ENCODE results near the gene CARD10.

Gene CARD10

DNA sequence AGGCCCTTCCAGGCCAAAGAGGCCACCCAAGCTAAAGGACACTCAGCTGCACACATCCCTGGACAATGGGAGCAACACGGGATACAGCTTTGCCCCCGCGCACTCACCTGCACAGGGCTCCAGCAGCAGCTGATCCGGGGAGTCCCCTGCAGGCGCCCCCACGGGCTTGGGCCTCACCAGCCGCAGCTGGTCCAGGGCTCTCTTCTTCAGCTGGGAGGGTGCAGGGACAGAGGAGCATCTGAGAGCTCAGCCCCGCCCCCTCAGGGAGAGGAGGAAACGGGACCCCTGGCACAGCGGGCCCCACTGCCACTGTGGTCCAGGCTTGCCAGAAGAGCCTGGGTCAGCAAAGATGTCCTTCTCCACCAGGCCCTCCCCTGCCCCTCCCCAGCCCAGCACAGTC is 25.2 kb downstream of the CARD10 start:
- no peaks in the 10 kb centered on the region for H3K9me3 ChIP-seq (ENCODE audit: insufficient read depth, low read length)
- DNase-seq (ENCODE audit: low read depth, low spot score): no peak
- no peak overlapping the region for H3K9ac ChIP-seq (ENCODE audit: insufficient read length, low read depth)
- no peaks in the 10 kb centered on the region for H3K27me3 ChIP-seq (ENCODE audit: insufficient read depth, insufficient read length)
- H3K4me3 ChIP-seq (ENCODE audit: insufficient read length, low read depth): no peak overlapping the region
- H3K36me3 ChIP-seq (ENCODE audit: insufficient read depth, insufficient read length, low read length): peaks cover 34% of the 10 kb centered on the region
- peaks cover 10% of the 10 kb centered on the region for H3K4me1 ChIP-seq (ENCODE audit: insufficient read depth, insufficient read length)
- TF ChIP-seq YY1 (IDR thresholded peaks at IDR 0.05; ENCODE audit: insufficient read depth, insufficient read length) (no peak), SUZ12 (IDR thresholded peaks at IDR 0.05; ENCODE audit: extremely low read depth, insufficient read depth, insufficient read length) (no peak), ZNF274 (IDR thresholded peaks at IDR 0.05; ENCODE audit: low read depth, low read length) (no peak)

DNA sequence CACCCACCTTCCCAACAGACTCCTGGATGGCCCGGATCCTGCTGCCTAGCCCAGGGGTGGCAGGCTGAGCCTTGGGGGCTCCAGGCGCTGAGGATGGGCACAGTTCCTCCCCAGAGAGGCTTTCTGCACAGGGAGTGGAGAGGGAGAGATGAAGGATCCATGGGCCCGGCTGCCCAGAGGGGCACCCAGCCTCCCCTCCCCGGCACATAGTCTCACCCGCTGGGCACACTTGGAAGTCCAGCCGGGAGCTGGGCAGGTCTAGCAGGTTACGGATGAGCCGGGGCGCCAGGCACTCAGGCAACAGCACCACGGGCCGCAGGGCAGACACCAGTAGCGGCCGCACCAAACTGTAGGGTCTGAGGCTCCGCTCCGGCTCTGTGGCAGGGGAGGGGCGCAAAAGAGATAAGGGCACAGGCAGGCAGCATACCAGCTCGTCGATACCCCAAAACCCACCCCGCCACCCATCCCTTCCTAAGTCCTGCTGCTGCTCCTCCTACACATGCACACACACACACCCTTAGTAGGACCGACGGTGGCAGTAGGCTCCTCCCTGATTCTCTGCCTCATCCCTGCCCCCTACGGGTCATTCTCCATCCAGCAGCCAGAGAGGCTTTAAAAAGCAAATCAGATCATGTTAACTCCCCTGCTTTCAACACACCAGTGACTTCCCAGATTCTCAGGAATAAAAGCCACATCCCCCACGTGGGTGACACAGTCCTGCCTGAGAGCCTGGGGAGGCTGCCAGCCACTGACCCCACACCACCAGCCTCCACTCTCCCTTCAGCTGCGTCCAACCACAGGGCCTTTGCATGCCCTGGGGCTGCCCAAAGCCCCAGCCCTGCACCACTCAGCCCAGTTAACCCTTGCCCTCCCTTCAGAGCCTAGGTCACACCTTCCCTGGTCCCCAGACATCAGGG is 26.5 kb downstream of the CARD10 start:
- H3K36me3 ChIP-seq (ENCODE audit: insufficient read depth, insufficient read length, low read length): peaks cover 34% of the 10 kb centered on the region
- no peaks in the 10 kb centered on the region for H3K27me3 ChIP-seq (ENCODE audit: insufficient read depth, insufficient read length)
- DNase-seq (ENCODE audit: low read depth, low spot score): no peak
- H3K4me3 ChIP-seq (ENCODE audit: insufficient read length, low read depth): no peak overlapping the region
- peak overlapping the region; percentile 16 for H3K9ac ChIP-seq (ENCODE audit: insufficient read length, low read depth)
- H3K9me3 ChIP-seq (ENCODE audit: insufficient read depth, low read length): no peaks in the 10 kb centered on the region
- H3K4me1 ChIP-seq (ENCODE audit: insufficient read depth, insufficient read length): peaks cover 17% of the 10 kb centered on the region
- TF ChIP-seq SUZ12 (IDR thresholded peaks at IDR 0.05; ENCODE audit: extremely low read depth, insufficient read depth, insufficient read length): no peak
- TF ChIP-seq ZNF274 (IDR thresholded peaks at IDR 0.05; ENCODE audit: low read depth, low read length): no peak
- no peak for TF ChIP-seq YY1 (IDR thresholded peaks at IDR 0.05; ENCODE audit: insufficient read depth, insufficient read length)

DNA sequence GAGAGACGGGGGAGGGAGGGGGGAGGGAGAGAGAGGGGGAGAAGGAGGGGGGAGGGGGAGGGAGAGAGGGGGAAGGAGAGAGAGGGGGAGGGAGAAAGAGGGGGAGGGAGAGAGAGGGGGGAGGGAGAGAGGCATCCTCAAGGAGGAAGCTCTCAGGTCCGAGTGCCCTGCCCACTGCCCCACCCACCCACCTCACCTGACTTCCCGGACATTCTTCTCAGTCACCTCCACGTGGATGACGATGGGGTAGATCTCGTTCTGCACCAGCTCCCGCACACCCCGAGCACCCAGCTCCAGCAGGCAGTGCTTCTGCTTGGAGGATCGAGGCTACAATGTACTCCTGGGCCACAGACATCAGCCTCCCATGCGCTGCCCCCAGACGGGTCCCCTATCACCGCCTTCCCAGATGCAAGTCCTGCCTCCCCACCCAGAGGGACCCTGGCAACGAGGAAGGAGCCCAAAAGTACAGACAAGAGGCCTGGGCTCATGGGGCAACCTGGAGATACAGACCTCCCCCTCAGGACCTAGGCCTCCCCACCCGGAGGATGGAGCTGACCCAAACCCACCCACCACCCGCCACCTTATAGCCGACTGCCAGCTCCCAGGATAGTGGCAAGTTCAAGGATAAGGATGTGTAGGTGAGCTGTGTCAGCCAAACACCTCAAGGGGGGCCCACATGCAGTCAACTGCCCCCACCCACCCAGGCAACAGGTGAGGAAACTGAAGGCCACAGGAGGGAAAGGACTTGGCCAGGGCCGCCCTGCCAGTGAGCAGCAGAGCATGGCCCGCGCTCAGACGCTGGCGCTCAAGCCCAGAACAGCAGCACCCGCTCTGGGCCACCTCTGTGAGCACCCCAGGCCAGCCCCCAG is 27.4 kb downstream of the CARD10 start:
- TF ChIP-seq SUZ12 (IDR thresholded peaks at IDR 0.05; ENCODE audit: extremely low read depth, insufficient read depth, insufficient read length): no peak
- no peak for TF ChIP-seq ZNF274 (IDR thresholded peaks at IDR 0.05; ENCODE audit: low read depth, low read length)
- TF ChIP-seq YY1 (IDR thresholded peaks at IDR 0.05; ENCODE audit: insufficient read depth, insufficient read length): no peak
- Histone ChIP-seq H3K27me3 (ENCODE audit: insufficient read depth, insufficient read length) (no peaks in the 10 kb centered on the region), H3K9ac (ENCODE audit: insufficient read length, low read depth) (no peak overlapping the region)

DNA sequence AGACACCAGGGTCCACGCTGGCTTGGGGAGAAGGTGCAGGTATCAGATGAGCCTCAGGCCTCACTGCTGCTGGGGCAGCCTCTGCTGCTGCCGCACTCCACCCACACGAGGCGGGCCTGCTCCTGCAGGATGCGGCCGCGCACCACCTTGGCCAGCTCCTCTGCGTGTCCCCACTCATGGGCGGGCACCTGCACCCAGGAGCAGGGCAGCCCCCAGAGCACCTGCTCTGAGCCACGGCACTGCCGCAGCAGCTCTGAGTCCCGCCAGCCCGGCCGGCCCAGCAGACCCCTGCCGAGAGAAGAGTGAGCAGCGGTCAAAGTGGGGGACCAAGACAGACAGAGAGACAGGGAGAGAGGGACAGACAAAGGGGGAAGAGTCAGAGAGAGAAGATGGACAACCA is 28.1 kb downstream of the CARD10 start:
- Histone ChIP-seq H3K9ac (ENCODE audit: insufficient read length, low read depth) (no peak overlapping the region), H3K4me3 (ENCODE audit: insufficient read length, low read depth) (no peak overlapping the region), H3K9me3 (ENCODE audit: insufficient read depth, low read length) (no peaks in the 10 kb centered on the region), H3K36me3 (ENCODE audit: insufficient read depth, insufficient read length, low read length) (peaks cover 31% of the 10 kb centered on the region), H3K27me3 (ENCODE audit: insufficient read depth, insufficient read length) (no peaks in the 10 kb centered on the region), H3K4me1 (ENCODE audit: insufficient read depth, insufficient read length) (peaks cover 22% of the 10 kb centered on the region)
- DNase-seq (ENCODE audit: low read depth, low spot score): no peak
- TF ChIP-seq SUZ12 (IDR thresholded peaks at IDR 0.05; ENCODE audit: extremely low read depth, insufficient read depth, insufficient read length): no peak
- TF ChIP-seq ZNF274 (IDR thresholded peaks at IDR 0.05; ENCODE audit: low read depth, low read length): no peak

More for the DNA sequence above, 27.4 kb downstream of the CARD10 start:
- H3K9me3 ChIP-seq (ENCODE audit: insufficient read depth, low read length): no peaks in the 10 kb centered on the region
- peaks cover 23% of the 10 kb centered on the region for H3K4me1 ChIP-seq (ENCODE audit: insufficient read depth, insufficient read length)
- H3K4me3 ChIP-seq (ENCODE audit: insufficient read length, low read depth): no peak overlapping the region
- peaks cover 34% of the 10 kb centered on the region for H3K36me3 ChIP-seq (ENCODE audit: insufficient read depth, insufficient read length, low read length)
- no peak for DNase-seq (ENCODE audit: low read depth, low spot score)

DNA sequence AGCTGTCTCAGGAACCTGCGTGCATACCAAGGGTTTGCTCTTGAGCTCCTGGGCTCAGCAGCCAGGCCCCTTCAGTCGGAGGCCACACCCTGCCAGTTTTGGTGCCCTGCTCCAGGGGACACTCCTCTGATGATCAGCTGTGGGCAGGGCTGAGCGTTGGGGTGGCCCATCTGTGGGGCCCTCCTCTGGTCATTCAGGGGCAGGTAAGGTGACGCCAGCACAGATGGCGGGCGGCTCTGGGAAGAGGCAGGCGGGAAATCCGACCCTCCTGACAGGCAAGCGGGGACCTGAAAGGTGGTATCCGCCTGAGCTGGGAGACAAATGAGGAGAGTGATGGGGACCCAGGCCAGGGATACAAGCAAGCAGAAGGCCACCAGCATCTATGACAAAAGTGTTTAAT is 29.2 kb downstream of the CARD10 start:
- Histone ChIP-seq H3K27me3 (ENCODE audit: insufficient read depth, insufficient read length) (peaks cover 4% of the 10 kb centered on the region), H3K36me3 (ENCODE audit: insufficient read depth, insufficient read length, low read length) (peaks cover 21% of the 10 kb centered on the region), H3K4me1 (ENCODE audit: insufficient read depth, insufficient read length) (peaks cover 27% of the 10 kb centered on the region), H3K9ac (ENCODE audit: insufficient read length, low read depth) (no peak overlapping the region), H3K4me3 (ENCODE audit: insufficient read length, low read depth) (no peak overlapping the region), H3K9me3 (ENCODE audit: insufficient read depth, low read length) (no peaks in the 10 kb centered on the region)
- no peak for DNase-seq (ENCODE audit: low read depth, low spot score)
- no peak for TF ChIP-seq SUZ12 (IDR thresholded peaks at IDR 0.05; ENCODE audit: extremely low read depth, insufficient read depth, insufficient read length)
- TF ChIP-seq ZNF274 (IDR thresholded peaks at IDR 0.05; ENCODE audit: low read depth, low read length): no peak
- no peak for TF ChIP-seq YY1 (IDR thresholded peaks at IDR 0.05; ENCODE audit: insufficient read depth, insufficient read length)

DNA sequence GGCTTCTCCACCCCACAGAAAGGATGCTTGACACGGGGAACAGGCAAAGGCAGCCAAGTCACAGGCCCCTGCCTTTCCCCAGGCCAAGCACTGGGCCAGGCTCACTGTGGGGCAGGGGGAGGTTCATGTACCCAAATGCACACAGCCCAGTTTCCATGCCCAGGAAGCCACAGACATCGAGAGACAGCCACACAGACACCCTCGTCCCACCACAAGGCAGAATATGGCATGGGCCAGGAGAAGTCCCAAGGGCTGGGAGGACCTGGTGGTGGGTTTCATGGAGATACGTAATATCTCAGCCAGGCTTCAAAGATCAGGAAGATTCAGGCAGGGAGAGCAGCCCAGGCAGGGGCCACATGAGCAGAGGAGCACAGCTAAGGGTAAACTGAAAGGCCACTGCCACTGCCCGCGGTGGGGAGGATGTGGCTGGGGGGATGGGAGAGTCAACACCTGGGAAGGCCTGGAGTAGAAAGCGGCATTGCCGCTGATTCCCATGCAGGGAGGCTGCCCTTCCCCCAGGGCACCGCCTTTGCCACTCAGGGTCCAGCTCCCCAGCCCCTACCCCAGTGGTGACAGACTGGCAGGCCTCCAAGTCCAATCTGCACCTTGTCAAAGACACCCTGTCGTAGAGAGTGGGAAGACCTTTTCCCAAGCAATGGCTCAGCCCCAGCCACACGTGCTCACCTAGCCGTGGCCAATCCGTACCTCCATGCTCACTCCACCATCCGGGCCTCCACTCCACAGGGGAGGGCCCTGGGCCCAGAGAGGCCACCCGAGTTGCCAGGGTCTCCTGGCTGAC is 30.7 kb downstream of the CARD10 start:
- H3K9me3 ChIP-seq (ENCODE audit: insufficient read depth, low read length): no peaks in the 10 kb centered on the region
- H3K4me3 ChIP-seq (ENCODE audit: insufficient read length, low read depth): no peak overlapping the region
- TF ChIP-seq ZNF274 (IDR thresholded peaks at IDR 0.05; ENCODE audit: low read depth, low read length) (no peak), YY1 (IDR thresholded peaks at IDR 0.05; ENCODE audit: insufficient read depth, insufficient read length) (no peak), SUZ12 (IDR thresholded peaks at IDR 0.05; ENCODE audit: extremely low read depth, insufficient read depth, insufficient read length) (no peak)
- H3K36me3 ChIP-seq (ENCODE audit: insufficient read depth, insufficient read length, low read length): peaks cover 16% of the 10 kb centered on the region
- DNase-seq (ENCODE audit: low read depth, low spot score): no peak
- peaks cover 28% of the 10 kb centered on the region for H3K4me1 ChIP-seq (ENCODE audit: insufficient read depth, insufficient read length)
- H3K27me3 ChIP-seq (ENCODE audit: insufficient read depth, insufficient read length): peaks cover 6% of the 10 kb centered on the region
- H3K9ac ChIP-seq (ENCODE audit: insufficient read length, low read depth): no peak overlapping the region
